CD8-positive, alpha-beta memory T cell (primary cell): ENCODE data around the gene CCDC92. TPM values are rescaled to one million over a fixed set of nuclear protein-coding genes. Genes with fewer than 3 reads are reported as not detected.

Source experiments
- CTCF ChIA-PET: fragments of 350-600 bp; sonication (Branson Sonifier 250); formaldehyde crosslinking; loops from one replicate; lab custom pipeline; 2021; ENCODE audit warnings: antibody characterized with exemption; lab: Charles Lee
- POLR2A ChIA-PET: fragments of 350-600 bp; sonication (Branson Sonifier 250); formaldehyde crosslinking; loops from one replicate; lab custom pipeline; 2021; ENCODE audit warnings: antibody characterized with exemption; lab: Charles Lee
- DNase-seq, 5 donors: peaks; one replicate each; pipeline versions ENCODE4 v3.0.0 to v3.0.0-alpha.2; 2020 to 2022; ENCODE audit warnings: mixed read lengths in 1 of 5
- H3K27ac ChIP-seq: one replicate; pipeline ENCODE4 v1.7.0; 2013; ENCODE audit warnings: low read depth, mild to moderate bottlenecking, low read length, moderate library complexity
- H3K27me3 ChIP-seq: 2 replicates; pipeline ENCODE4 v1.7.0; 2013; ENCODE audit warnings: low read length, mild to moderate bottlenecking; ENCODE audit not compliant: insufficient read depth, poor library complexity, severe bottlenecking
- H3K36me3 ChIP-seq: 2 replicates; pipeline ENCODE4 v1.7.0; 2013; ENCODE audit warnings: mild to moderate bottlenecking, low read length, moderate library complexity; ENCODE audit not compliant: insufficient read depth
- H3K4me1 ChIP-seq: 2 replicates; pipeline ENCODE4 v1.7.0; 2013; ENCODE audit warnings: mild to moderate bottlenecking, low read length, moderate library complexity; ENCODE audit not compliant: insufficient read depth
- H3K4me3 ChIP-seq: 2 replicates; pipeline ENCODE4 v1.7.0; 2013; ENCODE audit warnings: mild to moderate bottlenecking, low read length
- H3K9me3 ChIP-seq: 2 replicates; pipeline ENCODE4 v1.7.0; 2013; ENCODE audit warnings: mild to moderate bottlenecking, low read length
- H3K27ac Mint-ChIP-seq, 8 donors: one replicate each; pipeline ENCODE4 v1.8.0; 2020 to 2021; ENCODE audit warnings: mixed read lengths in 8 of 8, mild to moderate bottlenecking in 6 of 8, inconsistent platforms in 3 of 8, moderate library complexity in 3 of 8
- H3K27me3 Mint-ChIP-seq, 2 donors: one replicate each; pipeline ENCODE4 v1.8.0; 2020 to 2021; ENCODE audit warnings: mixed read lengths in 2 of 2, mild to moderate bottlenecking in 1 of 2, moderate library complexity in 1 of 2
- H3K36me3 Mint-ChIP-seq, 3 donors: one replicate each; pipeline ENCODE4 v1.8.0; 2020 to 2021; ENCODE audit warnings: mixed read lengths in 3 of 3, inconsistent platforms in 1 of 3, mild to moderate bottlenecking in 1 of 3
- H3K4me1 Mint-ChIP-seq, 3 donors: one replicate each; pipeline ENCODE4 v1.8.0; 2020 to 2021; ENCODE audit warnings: mixed read lengths in 3 of 3, inconsistent platforms in 1 of 3, mild to moderate bottlenecking in 1 of 3
- H3K4me3 Mint-ChIP-seq, 7 donors: one replicate each; pipeline ENCODE4 v1.8.0; 2020 to 2021; ENCODE audit warnings: mixed read lengths in 7 of 7, mild to moderate bottlenecking in 6 of 7, moderate library complexity in 4 of 7, inconsistent platforms in 2 of 7
- H3K9me3 Mint-ChIP-seq, 5 donors: one replicate each; pipeline ENCODE4 v1.8.0; 2020 to 2022; ENCODE audit warnings: mixed read lengths in 5 of 5, mild to moderate bottlenecking in 3 of 5, moderate library complexity in 2 of 5, inconsistent platforms in 1 of 5
- polyA plus RNA-seq: library from polyadenylated mRNA; unstranded; fragments of 300-500 nt; fragmentation: Illumina TruSeq; gene quantifications from one replicate; pipeline ENCODE4 v1.2.3, GENCODE V29; 2021
- total RNA-seq, 2 experiments: library from RNA; stranded (reverse); gene quantifications; one replicate each; pipeline ENCODE4 v1.2.3, GENCODE V29; 2021

The CCDC92 gene
- total and polyA plus RNA-seq, 3 experiments from 2014 or later, result 10.2 to 48.9 (median 12.9) TPM

DNA sequence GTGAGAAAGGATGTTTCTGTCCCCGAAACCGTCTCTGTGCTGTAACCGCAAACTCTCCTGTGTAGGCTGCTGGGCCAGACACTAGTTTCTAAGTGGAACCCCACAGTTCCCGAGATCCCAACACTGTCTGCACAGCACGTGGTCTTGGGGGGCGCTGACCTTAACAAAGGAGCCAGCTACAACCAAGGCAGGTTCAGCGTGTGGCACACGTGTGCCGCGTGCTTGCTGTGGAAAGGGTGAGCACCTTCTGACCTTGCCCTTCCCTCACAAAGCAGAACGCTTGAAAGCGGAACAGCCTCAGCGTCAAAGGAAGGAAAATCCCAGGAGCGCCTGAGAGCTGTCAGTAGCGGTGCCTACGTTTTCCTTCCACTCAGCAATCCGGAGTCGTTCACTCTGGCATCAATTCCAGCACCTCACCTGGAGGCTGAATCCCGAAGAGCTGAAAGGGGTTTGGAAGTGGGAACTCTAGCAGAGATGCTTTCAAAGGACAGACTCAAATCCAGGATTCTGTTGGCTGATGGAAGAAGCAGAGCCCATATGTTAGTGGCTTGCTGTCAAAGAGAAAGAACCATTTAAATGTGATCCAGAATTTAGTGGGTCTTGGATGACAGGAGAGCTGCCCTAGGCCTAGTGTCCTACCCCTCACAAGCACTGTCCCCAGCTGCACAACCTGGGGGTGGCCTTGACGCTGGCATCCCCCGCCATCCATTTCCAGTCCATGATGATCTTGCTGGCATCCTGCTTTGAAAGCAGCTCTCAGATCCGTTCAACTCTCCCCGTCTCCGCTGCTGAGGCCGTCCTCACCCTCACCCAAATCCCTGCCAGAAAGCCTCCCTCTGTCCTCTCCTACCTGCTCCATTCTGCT lies 27.1 kb downstream of the CCDC92 start:
- POLR2A ChIA-PET, result no interaction called here
- Mint-ChIP-seq H3K4me1 (peaks cover 2 to 14% (median 5%) of the 10 kb centered on the region in 3 donors), H3K36me3 (peaks cover 14 to 64% (median 16%) of the 10 kb centered on the region in 3 donors), H3K4me3 (no peak overlapping the region), H3K9me3 (no peaks in the 10 kb centered on the region), H3K27ac (peak overlapping the region in 5 of 8 donors; percentile 25 to 80 (median 48)), H3K27me3 (no peaks in the 10 kb centered on the region)
- CTCF ChIA-PET, result no interaction called here
- Histone ChIP-seq H3K36me3 (peaks cover 6% of the 10 kb centered on the region), H3K27ac (no peak overlapping the region), H3K27me3 (no peaks in the 10 kb centered on the region), H3K9me3 (no peaks in the 10 kb centered on the region), H3K4me1 (no peaks in the 10 kb centered on the region), H3K4me3 (no peak overlapping the region)
- no peak for DNase-seq

DNA sequence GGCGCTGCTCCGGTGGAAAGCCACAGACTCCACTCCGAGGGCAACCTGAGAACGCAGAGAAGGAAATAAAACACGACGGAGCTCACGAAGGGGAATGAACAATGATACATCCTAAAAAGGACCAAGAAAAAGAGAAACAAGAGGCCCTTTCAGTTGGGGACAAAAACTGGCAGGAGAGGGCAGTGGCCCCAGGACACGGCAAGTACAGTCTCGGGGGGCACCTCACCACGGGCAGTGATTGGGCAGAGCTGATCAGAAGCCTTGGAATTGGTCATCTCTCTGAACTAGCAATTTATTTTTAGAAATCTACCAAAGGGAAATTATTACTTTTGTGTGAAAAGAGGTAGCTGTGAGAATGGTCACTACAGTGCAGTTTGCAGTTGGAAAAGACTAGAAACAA lies 27.9 kb downstream of the CCDC92 start:
- H3K4me3 ChIP-seq, result no peak overlapping the region
- H3K27ac ChIP-seq, result no peak overlapping the region
- peaks cover 6% of the 10 kb centered on the region for H3K36me3 ChIP-seq
- CTCF ChIA-PET, result interaction anchor here (1.5 kb wide), 1 partner anchor 39 kb away, joined by 3 read pairs; no protein-coding TSS in a partner anchor
- POLR2A ChIA-PET, result no interaction called here
- H3K27ac Mint-ChIP-seq, result peak overlapping the region in 4 of 8 donors; percentile 13 to 68 (median 49)
- H3K27me3 Mint-ChIP-seq, result no peaks in the 10 kb centered on the region
- H3K4me3 Mint-ChIP-seq, result no peak overlapping the region
- no peaks in the 10 kb centered on the region for H3K9me3 Mint-ChIP-seq
- no peak for DNase-seq
- no peaks in the 10 kb centered on the region for H3K27me3 ChIP-seq
- peaks cover 14 to 64% (median 18%) of the 10 kb centered on the region in 3 donors for H3K36me3 Mint-ChIP-seq
- peaks cover 3 to 14% (median 5%) of the 10 kb centered on the region in 3 donors for H3K4me1 Mint-ChIP-seq
- no peaks in the 10 kb centered on the region for H3K9me3 ChIP-seq
- H3K4me1 ChIP-seq, result no peaks in the 10 kb centered on the region

DNA sequence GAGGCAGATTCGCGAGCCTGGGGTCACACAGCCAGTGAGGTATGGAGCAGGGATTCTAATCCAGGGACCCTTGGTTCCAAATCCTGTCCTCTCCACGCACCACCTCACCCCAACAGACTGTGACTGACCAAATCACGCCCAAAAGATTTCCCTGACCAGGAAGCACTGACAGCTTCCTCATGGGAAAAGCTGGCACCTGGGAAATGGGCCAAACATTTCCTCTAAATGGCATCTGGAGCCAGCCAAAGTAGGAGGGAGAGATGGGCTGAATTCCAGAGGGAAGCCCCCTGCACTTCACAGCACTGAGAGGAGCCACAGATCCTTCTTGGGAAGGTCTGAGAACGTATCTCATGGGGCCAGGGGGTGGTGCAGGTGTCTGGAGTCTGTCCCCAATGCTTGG lies 28.8 kb downstream of the CCDC92 start:
- no peak for DNase-seq
- CTCF ChIA-PET, result interaction anchor here (1.5 kb wide), 1 partner anchor 40 kb away, joined by 3 read pairs; no protein-coding TSS in a partner anchor
- POLR2A ChIA-PET, result no interaction called here

DNA sequence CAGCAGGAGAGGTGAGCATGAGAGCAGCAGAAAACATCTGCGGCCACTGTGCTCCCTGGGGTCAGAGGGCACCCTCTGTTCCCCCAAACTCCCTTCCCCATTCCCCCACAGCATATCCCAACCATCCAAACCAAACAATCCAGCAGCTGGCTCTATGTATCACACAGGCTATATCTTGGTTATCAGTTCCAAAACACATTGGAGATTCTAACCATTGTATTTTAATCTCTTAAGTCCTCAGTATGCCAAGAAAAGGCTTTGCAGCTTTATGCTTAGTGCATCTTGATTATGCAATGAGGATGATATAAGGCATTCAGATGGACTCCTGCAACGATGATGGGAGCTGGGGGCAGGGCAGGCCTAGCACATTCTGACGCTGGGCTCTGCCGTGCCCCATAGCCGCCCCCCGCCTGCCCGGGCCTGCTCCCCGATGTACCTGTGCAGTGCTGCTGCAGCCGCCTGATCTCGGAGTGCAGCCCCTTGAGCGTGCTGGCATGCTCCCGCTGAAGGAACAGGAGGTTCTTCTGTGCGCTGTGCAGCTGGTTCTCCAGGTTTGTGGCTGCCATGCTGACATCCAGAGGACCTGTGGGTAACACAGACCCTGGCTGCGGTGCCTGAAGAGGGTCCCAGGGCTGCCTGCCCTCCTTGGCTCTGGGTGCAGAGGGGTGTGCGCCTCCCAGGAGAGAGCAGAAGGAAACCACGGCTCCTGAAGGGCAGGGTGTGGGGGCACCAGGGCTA lies 29.6 kb downstream of the CCDC92 start:
- no peaks in the 10 kb centered on the region for H3K9me3 Mint-ChIP-seq
- Histone ChIP-seq H3K9me3 (no peaks in the 10 kb centered on the region), H3K27ac (no peak overlapping the region), H3K36me3 (peaks cover 6% of the 10 kb centered on the region), H3K4me3 (no peak overlapping the region), H3K27me3 (no peaks in the 10 kb centered on the region), H3K4me1 (peaks cover 11% of the 10 kb centered on the region)
- no peaks in the 10 kb centered on the region for H3K27me3 Mint-ChIP-seq
- peaks cover 14 to 61% (median 18%) of the 10 kb centered on the region in 3 donors for H3K36me3 Mint-ChIP-seq
- H3K4me3 Mint-ChIP-seq, result no peak overlapping the region
- ChIA-PET CTCF (interaction anchor here (1.5 kb wide), 1 partner anchor 41 kb away, joined by 3 read pairs; no protein-coding TSS in a partner anchor), POLR2A (no interaction called here)
- peaks cover 13 to 22% (median 17%) of the 10 kb centered on the region in 3 donors for H3K4me1 Mint-ChIP-seq
- peak overlapping the region in 1 of 8 donors; percentile 36 for H3K27ac Mint-ChIP-seq
- DNase-seq, result no peak

More for the DNA sequence above, 28.8 kb downstream of the CCDC92 start:
- Mint-ChIP-seq H3K27ac (peak overlapping the region in 1 of 8 donors; percentile 11), H3K4me3 (no peak overlapping the region), H3K27me3 (no peaks in the 10 kb centered on the region), H3K9me3 (no peaks in the 10 kb centered on the region), H3K36me3 (peaks cover 14 to 65% (median 18%) of the 10 kb centered on the region in 3 donors), H3K4me1 (peaks cover 7 to 21% (median 10%) of the 10 kb centered on the region in 3 donors)
- H3K27me3 ChIP-seq, result no peaks in the 10 kb centered on the region
- no peak overlapping the region for H3K27ac ChIP-seq
- no peaks in the 10 kb centered on the region for H3K9me3 ChIP-seq
- peaks cover 6% of the 10 kb centered on the region for H3K36me3 ChIP-seq
- peaks cover 4% of the 10 kb centered on the region for H3K4me1 ChIP-seq
- H3K4me3 ChIP-seq, result no peak overlapping the region

DNA sequence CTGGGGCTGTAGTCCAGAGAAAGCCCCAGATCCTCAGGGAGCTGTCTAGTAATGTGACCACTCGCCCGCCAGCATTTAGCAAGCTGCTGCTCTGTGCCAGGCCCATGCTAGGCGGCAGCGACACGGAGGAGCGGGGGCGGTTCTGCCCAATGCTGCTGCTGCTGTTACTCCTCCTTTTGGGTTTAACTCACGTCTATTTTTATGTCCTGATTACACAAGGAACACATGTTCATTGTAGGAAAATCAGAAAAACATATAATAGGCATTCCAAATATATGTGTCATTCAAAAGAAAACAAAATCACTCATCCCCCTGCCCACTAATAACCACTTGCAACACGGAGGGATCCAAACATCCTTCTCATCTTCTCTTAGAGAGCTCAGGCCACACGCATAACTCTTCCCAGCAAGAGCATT lies 30.4 kb downstream of the CCDC92 start:
- Mint-ChIP-seq H3K36me3 (peaks cover 14 to 64% (median 22%) of the 10 kb centered on the region in 3 donors), H3K27me3 (no peaks in the 10 kb centered on the region), H3K4me3 (no peak overlapping the region), H3K9me3 (no peaks in the 10 kb centered on the region), H3K27ac (peak overlapping the region in 1 of 8 donors; percentile 19), H3K4me1 (peaks cover 21 to 27% (median 22%) of the 10 kb centered on the region in 3 donors)
- Histone ChIP-seq H3K4me1 (peaks cover 19% of the 10 kb centered on the region), H3K4me3 (no peak overlapping the region), H3K9me3 (no peaks in the 10 kb centered on the region), H3K27me3 (no peaks in the 10 kb centered on the region), H3K27ac (no peak overlapping the region), H3K36me3 (peaks cover 6% of the 10 kb centered on the region)
- no peak for DNase-seq
- ChIA-PET CTCF (no interaction called here), POLR2A (no interaction called here)

DNA sequence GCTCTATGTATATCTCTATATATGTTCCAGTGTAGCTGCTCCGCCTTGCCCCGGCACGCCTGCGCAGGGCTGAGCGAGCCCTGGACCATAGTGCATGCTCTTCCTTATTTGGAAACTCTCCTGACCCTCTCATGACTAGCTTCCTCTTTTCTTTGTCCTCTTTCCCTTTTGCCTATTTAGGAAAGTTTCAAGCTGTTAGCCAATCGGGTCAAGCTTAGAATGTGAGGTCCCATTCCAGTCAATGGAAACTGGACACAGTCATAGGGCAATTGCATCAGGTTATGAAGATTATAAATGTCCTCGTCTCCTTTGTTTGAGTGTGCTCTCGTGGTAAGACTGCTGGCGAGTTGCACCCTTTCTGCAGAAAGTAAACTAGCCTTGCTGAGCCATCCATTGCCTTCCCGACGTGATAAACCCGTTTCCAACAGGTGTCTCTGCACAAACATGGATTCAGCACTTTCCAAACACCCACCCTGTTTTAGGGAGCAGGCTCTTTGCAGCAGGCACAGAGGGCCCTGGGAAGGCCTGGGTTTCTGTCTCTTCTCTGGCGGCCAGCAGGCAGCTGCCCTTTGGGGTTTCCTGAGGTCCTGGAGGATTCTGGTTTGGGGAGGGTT lies 30.9 kb downstream of the CCDC92 start:
- no peak overlapping the region for H3K27ac ChIP-seq
- H3K9me3 ChIP-seq, result no peaks in the 10 kb centered on the region
- Mint-ChIP-seq H3K27ac (peak overlapping the region in 2 of 8 donors; percentile 44 to 61), H3K4me3 (no peak overlapping the region), H3K27me3 (no peaks in the 10 kb centered on the region), H3K9me3 (no peaks in the 10 kb centered on the region), H3K36me3 (peaks cover 14 to 65% (median 22%) of the 10 kb centered on the region in 3 donors), H3K4me1 (peaks cover 22 to 29% (median 23%) of the 10 kb centered on the region in 3 donors)
- ChIA-PET CTCF (no interaction called here), POLR2A (no interaction called here)
- DNase-seq, result no peak
- no peak overlapping the region for H3K4me3 ChIP-seq
- peaks cover 6% of the 10 kb centered on the region for H3K36me3 ChIP-seq
- no peaks in the 10 kb centered on the region for H3K27me3 ChIP-seq
- peaks cover 21% of the 10 kb centered on the region for H3K4me1 ChIP-seq

DNA sequence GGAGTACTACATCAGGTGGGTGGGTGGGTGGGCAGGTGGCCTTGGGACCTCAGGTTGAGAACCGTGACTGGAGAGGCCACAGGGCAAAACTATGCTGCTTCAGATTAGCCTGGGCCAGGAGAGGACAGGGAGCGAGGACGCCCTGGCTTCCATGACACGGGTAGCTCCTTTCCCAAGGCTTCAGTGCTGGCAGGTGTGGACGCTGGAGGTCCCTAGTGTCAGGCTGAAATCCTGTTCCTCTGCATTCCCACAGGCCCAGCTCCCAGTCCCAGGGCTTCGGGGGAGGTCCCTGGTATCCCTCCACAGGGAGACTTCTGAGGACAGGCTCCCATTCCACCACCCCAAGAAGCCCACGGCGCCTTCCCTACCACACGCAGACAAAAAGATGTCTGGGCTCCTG lies 31.6 kb downstream of the CCDC92 start:
- H3K4me1 Mint-ChIP-seq, result peaks cover 28 to 33% (median 28%) of the 10 kb centered on the region in 3 donors
- no peaks in the 10 kb centered on the region for H3K9me3 ChIP-seq
- H3K27ac Mint-ChIP-seq, result peak overlapping the region in 1 of 8 donors; percentile 75
- H3K27me3 Mint-ChIP-seq, result no peaks in the 10 kb centered on the region
- H3K27ac ChIP-seq, result no peak overlapping the region
- no peaks in the 10 kb centered on the region for H3K27me3 ChIP-seq
- H3K4me3 ChIP-seq, result no peak overlapping the region
- H3K36me3 ChIP-seq, result peaks cover 6% of the 10 kb centered on the region
- no peak overlapping the region for H3K4me3 Mint-ChIP-seq
- peaks cover 21% of the 10 kb centered on the region for H3K4me1 ChIP-seq
- POLR2A ChIA-PET, result no interaction called here
- no peak for DNase-seq
- H3K9me3 Mint-ChIP-seq, result no peaks in the 10 kb centered on the region
- CTCF ChIA-PET, result no interaction called here
- H3K36me3 Mint-ChIP-seq, result peaks cover 14 to 67% (median 26%) of the 10 kb centered on the region in 3 donors
